ENCODE data around the gene SCUBE2. TPM values are rescaled to one million over a fixed set of nuclear protein-coding genes. Genes with fewer than 3 reads are reported as not detected.
A peak's percentile ranks its signal among the peaks of the same experiment; 100 is the strongest.

SCUBE2 gene
- total RNA-seq, 1 experiment from 2014 or later = 3.1 TPM

DNA sequence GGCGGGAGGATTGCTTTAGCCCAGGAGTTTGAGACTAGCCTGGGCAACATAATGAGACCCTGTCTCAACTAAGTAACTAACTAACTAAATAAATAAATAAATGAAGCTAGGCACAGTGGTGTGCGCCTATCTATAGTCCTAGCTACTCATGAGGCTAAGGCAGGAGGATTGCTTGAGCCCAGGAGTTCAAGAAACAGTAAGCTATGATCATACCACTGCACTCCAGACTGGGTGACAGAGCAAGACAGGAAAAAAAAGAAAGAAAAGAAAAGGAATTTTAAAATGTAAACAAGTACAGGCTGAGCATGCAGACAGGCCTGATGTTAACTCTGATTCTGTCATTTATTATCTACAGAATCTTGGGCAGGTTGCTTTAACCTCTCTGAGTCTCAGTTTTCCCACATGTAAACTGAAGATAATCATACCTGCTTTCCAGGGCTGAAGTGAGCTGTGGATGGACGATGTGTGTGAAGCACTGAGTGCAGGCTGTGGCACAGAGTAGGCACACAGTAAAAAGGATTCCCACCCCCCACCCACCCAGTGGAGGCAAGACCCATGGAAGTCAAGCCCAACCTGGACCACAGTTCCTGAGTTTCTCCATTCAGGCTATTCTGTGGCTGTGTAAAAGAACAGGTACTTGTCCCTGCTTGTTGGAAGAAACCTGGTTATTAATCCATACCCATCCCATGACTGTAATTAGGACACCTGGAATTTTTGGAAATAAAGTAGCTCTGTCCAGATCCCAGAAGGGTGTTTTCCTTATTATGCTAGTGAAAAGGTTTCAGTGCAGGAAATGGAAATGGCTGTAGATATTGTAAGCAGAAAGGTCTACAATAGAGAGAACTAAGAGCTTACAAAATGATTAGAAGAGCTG is 18.7 kb upstream of the SCUBE2 start:
- no peaks in the 10 kb centered on the region for H3K36me3 ChIP-seq (ENCODE audit: control insufficient read depth, insufficient read depth, low read length)
- Mint-ChIP-seq H3K27me3 (ENCODE audit: insufficient read depth, unreplicated experiment) (no peaks in the 10 kb centered on the region), H3K4me3 (ENCODE audit: unreplicated experiment) (no peak overlapping the region), H3K9me3 (ENCODE audit: unreplicated experiment) (peaks cover 30% of the 10 kb centered on the region), H3K36me3 (ENCODE audit: insufficient read depth, unreplicated experiment) (no peaks in the 10 kb centered on the region), H3K27ac (ENCODE audit: unreplicated experiment) (no peak overlapping the region), H3K4me1 (ENCODE audit: low read depth, unreplicated experiment) (no peaks in the 10 kb centered on the region)
- no peaks in the 10 kb centered on the region; the same call in 1 of the 2 replicates for H3K4me1 ChIP-seq
- H3K4me3 ChIP-seq (ENCODE audit: low read depth, low read length) = no peak overlapping the region
- TF ChIP-seq, protein P1, sequence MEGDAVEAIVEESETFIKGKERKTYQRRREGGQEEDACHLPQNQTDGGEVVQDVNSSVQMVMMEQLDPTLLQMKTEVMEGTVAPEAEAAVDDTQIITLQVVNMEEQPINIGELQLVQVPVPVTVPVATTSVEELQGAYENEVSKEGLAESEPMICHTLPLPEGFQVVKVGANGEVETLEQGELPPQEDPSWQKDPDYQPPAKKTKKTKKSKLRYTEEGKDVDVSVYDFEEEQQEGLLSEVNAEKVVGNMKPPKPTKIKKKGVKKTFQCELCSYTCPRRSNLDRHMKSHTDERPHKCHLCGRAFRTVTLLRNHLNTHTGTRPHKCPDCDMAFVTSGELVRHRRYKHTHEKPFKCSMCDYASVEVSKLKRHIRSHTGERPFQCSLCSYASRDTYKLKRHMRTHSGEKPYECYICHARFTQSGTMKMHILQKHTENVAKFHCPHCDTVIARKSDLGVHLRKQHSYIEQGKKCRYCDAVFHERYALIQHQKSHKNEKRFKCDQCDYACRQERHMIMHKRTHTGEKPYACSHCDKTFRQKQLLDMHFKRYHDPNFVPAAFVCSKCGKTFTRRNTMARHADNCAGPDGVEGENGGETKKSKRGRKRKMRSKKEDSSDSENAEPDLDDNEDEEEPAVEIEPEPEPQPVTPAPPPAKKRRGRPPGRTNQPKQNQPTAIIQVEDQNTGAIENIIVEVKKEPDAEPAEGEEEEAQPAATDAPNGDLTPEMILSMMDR (IDR thresholded peaks at IDR 0.05; ENCODE audit: insufficient read depth in 1 of 2, low read depth in 1 of 2, low read length in 1 of 2, severe bottlenecking in 1 of 2, unreplicated experiment in 1 of 2) = no peak
- peaks cover 17% of the 10 kb centered on the region for H3K9me3 ChIP-seq
- no peaks in the 10 kb centered on the region for H3K27me3 ChIP-seq (replicated peaks; ENCODE audit: control insufficient read depth, insufficient read depth, low read length)
- no peak for DNase-seq
- ChIA-PET POLR2A (interaction anchor here (0.8 kb wide), 1 partner anchor 69 kb away, joined by 3 read pairs; no protein-coding TSS in a partner anchor), CTCF (interaction anchor here (0.6 to 0.8 kb wide), 2 partner anchors 21 to 28 kb away, joined by 3 read pairs; no protein-coding TSS in a partner anchor)
- intact Hi-C loops (cut with micrococcal nuclease; ENCODE audit: unreplicated experiment) = no loop called here
- no TSS peak for BruUV-seq (replicated peaks)

DNA sequence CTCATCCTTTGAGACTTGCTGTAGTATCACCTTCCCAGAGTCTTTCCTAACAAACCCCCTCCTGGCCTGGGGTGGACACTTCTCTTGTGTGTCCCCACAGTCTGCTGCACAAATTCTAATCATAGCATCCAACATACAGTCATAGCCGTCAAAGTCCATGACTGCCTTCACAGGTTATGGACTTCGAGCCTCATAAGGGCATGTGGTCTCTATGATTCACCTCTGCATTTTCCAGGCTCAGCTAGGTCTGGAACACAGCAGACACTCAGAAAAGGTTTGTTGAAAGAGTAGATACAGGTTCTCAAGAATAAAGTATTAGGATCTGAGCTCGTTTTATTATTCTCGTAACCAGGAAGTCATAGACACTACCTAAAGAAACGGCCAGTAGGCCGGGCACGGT is 13.2 kb upstream of the SCUBE2 start:
- peaks cover 10% of the 10 kb centered on the region; the same call in 1 of the 2 replicates for H3K4me1 ChIP-seq
- H3K27me3 ChIP-seq (replicated peaks; ENCODE audit: control insufficient read depth, insufficient read depth, low read length) = no peaks in the 10 kb centered on the region
- CTCF ChIA-PET = interaction anchor here (1.9 kb wide), 1 partner anchor 33 kb away, joined by 9 read pairs; no protein-coding TSS in a partner anchor
- DNase-seq = no peak
- H3K9me3 Mint-ChIP-seq (ENCODE audit: unreplicated experiment) = peaks cover 11% of the 10 kb centered on the region
- intact Hi-C loops (cut with micrococcal nuclease; ENCODE audit: unreplicated experiment) = no loop called here
- no peaks in the 10 kb centered on the region; the same call in 1 of the 2 replicates for H3K9me3 ChIP-seq
- H3K4me3 ChIP-seq (ENCODE audit: low read depth, low read length) = no peak overlapping the region
- H3K27me3 Mint-ChIP-seq (ENCODE audit: insufficient read depth, unreplicated experiment) = no peaks in the 10 kb centered on the region
- H3K4me3 Mint-ChIP-seq (ENCODE audit: unreplicated experiment) = no peak overlapping the region
- TF ChIP-seq, protein P1 (IDR thresholded peaks at IDR 0.05; ENCODE audit: insufficient read depth in 1 of 2, low read depth in 1 of 2, low read length in 1 of 2, severe bottlenecking in 1 of 2, unreplicated experiment in 1 of 2) = no peak
- H3K27ac Mint-ChIP-seq (ENCODE audit: unreplicated experiment) = peak overlapping the region; percentile 33
- POLR2A ChIA-PET = no interaction called here
- peaks cover 6% of the 10 kb centered on the region for H3K4me1 Mint-ChIP-seq (ENCODE audit: low read depth, unreplicated experiment)
- no peaks in the 10 kb centered on the region for H3K36me3 Mint-ChIP-seq (ENCODE audit: insufficient read depth, unreplicated experiment)
- H3K36me3 ChIP-seq (ENCODE audit: control insufficient read depth, insufficient read depth, low read length) = no peaks in the 10 kb centered on the region
- BruUV-seq (replicated peaks) = no TSS peak

DNA sequence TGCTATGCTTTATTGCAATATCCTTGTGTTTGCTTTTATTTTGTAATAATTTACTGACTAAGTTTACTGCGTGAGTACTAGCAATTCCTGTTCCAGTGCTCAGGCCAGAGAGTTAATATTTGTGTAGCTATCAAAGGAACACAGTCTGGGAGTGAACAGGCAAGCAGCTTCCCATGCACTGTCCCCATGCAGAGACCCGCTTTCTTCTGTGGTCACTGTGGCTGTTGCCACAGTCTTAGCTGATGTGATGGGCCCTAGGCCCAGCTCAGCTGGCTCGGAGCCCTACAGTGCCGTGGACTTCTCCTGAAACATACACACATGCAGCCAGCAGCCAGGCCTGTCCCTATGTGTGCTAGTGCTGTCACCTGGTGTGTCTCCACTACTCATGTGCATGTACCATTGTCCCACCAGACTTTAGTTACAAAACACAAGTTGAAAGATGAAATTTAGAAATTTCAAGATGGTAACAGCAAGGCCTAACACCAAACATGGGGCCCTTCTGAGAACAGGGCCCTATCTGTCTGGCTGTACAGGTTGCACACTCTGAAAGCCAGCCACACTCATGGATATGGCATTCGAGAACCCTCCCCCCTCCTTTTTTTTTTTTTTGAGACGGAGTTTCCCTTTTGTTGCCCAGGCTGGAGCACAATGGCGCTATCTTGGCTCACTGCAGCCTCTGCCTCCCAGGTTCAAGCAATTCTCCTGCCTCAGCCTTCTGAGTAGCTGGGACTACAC is 12.3 kb upstream of the SCUBE2 start:
- peaks cover 11% of the 10 kb centered on the region for H3K9me3 Mint-ChIP-seq (ENCODE audit: unreplicated experiment)
- H3K27ac Mint-ChIP-seq (ENCODE audit: unreplicated experiment) = no peak overlapping the region
- TF ChIP-seq, protein P1 (IDR thresholded peaks at IDR 0.05; ENCODE audit: insufficient read depth in 1 of 2, low read depth in 1 of 2, low read length in 1 of 2, severe bottlenecking in 1 of 2, unreplicated experiment in 1 of 2) = no peak
- intact Hi-C loops (cut with micrococcal nuclease; ENCODE audit: unreplicated experiment) = no loop called here
- Histone ChIP-seq H3K4me1 (peaks cover 10% of the 10 kb centered on the region; the same call in 1 of the 2 replicates), H3K9me3 (no peaks in the 10 kb centered on the region; the same call in 1 of the 2 replicates), H3K27me3 (replicated peaks; ENCODE audit: control insufficient read depth, insufficient read depth, low read length) (no peaks in the 10 kb centered on the region), H3K36me3 (ENCODE audit: control insufficient read depth, insufficient read depth, low read length) (no peaks in the 10 kb centered on the region), H3K4me3 (ENCODE audit: low read depth, low read length) (no peak overlapping the region)
- H3K27me3 Mint-ChIP-seq (ENCODE audit: insufficient read depth, unreplicated experiment) = no peaks in the 10 kb centered on the region
- ChIA-PET CTCF (interaction anchor here (0.6 to 1.9 kb wide), 3 partner anchors 34 to 233 kb away, joined by 6 to 9 read pairs (median 8); no protein-coding TSS in a partner anchor), POLR2A (no interaction called here)
- BruUV-seq (replicated peaks) = no TSS peak
- peaks cover 6% of the 10 kb centered on the region for H3K4me1 Mint-ChIP-seq (ENCODE audit: low read depth, unreplicated experiment)
- no peak overlapping the region for H3K4me3 Mint-ChIP-seq (ENCODE audit: unreplicated experiment)
- peak in 1 of 2 experiments; percentile 39 for DNase-seq
- H3K36me3 Mint-ChIP-seq (ENCODE audit: insufficient read depth, unreplicated experiment) = no peaks in the 10 kb centered on the region

Measured in Caco-2 (cell line).